HepG2 (cell line): Measurements from ENCODE around the gene GOLT1A. TPM values are rescaled to one million over a fixed set of nuclear protein-coding genes. Genes with fewer than 3 reads are reported as not detected.

ENCODE experiments used
- FOXK1 ChIP-seq: sonication (generic); formaldehyde crosslinking; IDR thresholded peaks from 2 replicates; pipeline ENCODE4 v1.4.0; 2020; ENCODE audit warnings: low read depth, missing genetic modification reagents, borderline replicate concordance
- HES4 ChIP-seq: sonication (generic); formaldehyde crosslinking; IDR thresholded peaks from 2 replicates; pipeline ENCODE4 v1.9.0; 2021; ENCODE audit warnings: mild to moderate bottlenecking, missing genetic modification reagents, borderline replicate concordance
- NRL ChIP-seq: sonication (generic); formaldehyde crosslinking; IDR thresholded peaks from 2 replicates; pipeline ENCODE4 v1.5.0; 2020; ENCODE audit warnings: missing genetic modification reagents, mild to moderate bottlenecking, moderate library complexity, borderline replicate concordance
- PCBP1 ChIP-seq: fragments of 200-400 bp; formaldehyde crosslinking; IDR thresholded peaks from 2 replicates; pipeline ENCODE4 v1.6.1; 2017; ENCODE audit warnings: mild to moderate bottlenecking, low read depth, low read length, borderline replicate concordance
- PITX1 ChIP-seq: sonication (generic); formaldehyde crosslinking; IDR thresholded peaks from 2 replicates; pipeline ENCODE4 v1.5.1; 2020; ENCODE audit warnings: mild to moderate bottlenecking, missing genetic modification reagents
- POLR2A ChIP-seq, 2 experiments: IDR thresholded peaks; 2 replicates each; pipeline ENCODE4 v1.6.1; 2011; ENCODE audit warnings: low read depth in 2 of 2, low read length in 2 of 2, mild to moderate bottlenecking in 1 of 2, moderate library complexity in 1 of 2; ENCODE audit not compliant: insufficient read depth in 1 of 2
- SALL2 ChIP-seq: sonication (generic); formaldehyde crosslinking; IDR thresholded peaks from 2 replicates; pipeline ENCODE4 v1.8.1; 2023; ENCODE audit warnings: mild to moderate bottlenecking, missing genetic modification reagents, inconsistent platforms
- ZNF121 ChIP-seq: sonication (generic); formaldehyde crosslinking; IDR thresholded peaks from 2 replicates; pipeline ENCODE4 v1.5.0; 2020; ENCODE audit warnings: mild to moderate bottlenecking, missing genetic modification reagents
- ZNF329 ChIP-seq: sonication (generic); formaldehyde crosslinking; IDR thresholded peaks from 2 replicates; pipeline ENCODE4 v1.9.0; 2021; ENCODE audit warnings: low read depth, mild to moderate bottlenecking, missing genetic modification reagents
- ZNF33A ChIP-seq: sonication (generic); formaldehyde crosslinking; IDR thresholded peaks from 2 replicates; pipeline ENCODE4 v1.5.1; 2020; ENCODE audit warnings: missing genetic modification reagents, mild to moderate bottlenecking, moderate library complexity, borderline replicate concordance
- ZNF367 ChIP-seq: sonication (generic); formaldehyde crosslinking; IDR thresholded peaks from 2 replicates; pipeline ENCODE4 v1.4.0; 2020; ENCODE audit warnings: missing genetic modification reagents, borderline replicate concordance
- ZNF552 ChIP-seq: sonication (generic); formaldehyde crosslinking; IDR thresholded peaks from 2 replicates; pipeline ENCODE4 v1.9.0; 2022; ENCODE audit warnings: missing genetic modification reagents, mild to moderate bottlenecking, borderline replicate concordance
- polyA plus RNA-seq, 8 experiments: library from polyadenylated mRNA; depleted of rRNA in 3 of 8; stranded (reverse) in 7 of 8; unstranded in 1 of 8; fragments of >200 nt; fragmentation: Illumina TruSeq in 4 of 8; extraction: Trizol in 4 of 8; gene quantifications; 2 replicates each; pipeline versions ENCODE4 v1.2.1 to v1.2.3, GENCODE V29; 2011 to 2016; ENCODE audit warnings: low read depth in 4 of 8, missing spikeins in 1 of 8, mixed read lengths in 1 of 8; ENCODE audit not compliant: insufficient read depth in 1 of 8
- total RNA-seq, 5 experiments: library from RNA; depleted of rRNA; stranded (reverse); fragments of >200 nt; fragmentation: Illumina TruSeq; extraction: Trizol; gene quantifications; 2 replicates each; pipeline ENCODE4 v1.2.3, GENCODE V29; 2016; ENCODE audit warnings: low read depth in 1 of 5
- TF ChIP-seq, protein P1 (sequence below): sonication (generic); formaldehyde crosslinking; IDR thresholded peaks from 2 replicates; pipeline ENCODE4 v1.8.0; 2022; ENCODE audit warnings: mild to moderate bottlenecking, missing genetic modification reagents, moderate library complexity
- TF ChIP-seq, protein P2 (sequence below): sonication (generic); formaldehyde crosslinking; IDR thresholded peaks from 2 replicates; pipeline ENCODE4 v1.9.0; 2022; ENCODE audit warnings: missing genetic modification reagents, mild to moderate bottlenecking, borderline replicate concordance
- TF ChIP-seq, protein P3 (sequence below): sonication (generic); formaldehyde crosslinking; IDR thresholded peaks from 2 replicates; pipeline ENCODE4 v1.5.1; 2020; ENCODE audit warnings: missing genetic modification reagents, mild to moderate bottlenecking, borderline replicate concordance
- TF ChIP-seq, protein P4 (sequence below), 2 experiments: fragments of 450-650 bp in 1 of 2; sonication (generic) in 1 of 2; formaldehyde crosslinking in 1 of 2; IDR thresholded peaks; 2 replicates each; pipeline versions ENCODE4 v1.6.1 to v1.8.0; 2016 to 2022; ENCODE audit warnings: antibody characterized with exemption in 1 of 2, mild to moderate bottlenecking in 1 of 2, missing genetic modification reagents in 1 of 2

The GOLT1A gene
- total and polyA plus RNA-seq, 2 of the 13 experiments (the other 11 are each of a cell fraction or from before 2014, with no cell fraction given): 25.8 to 28.0 TPM

DNA sequence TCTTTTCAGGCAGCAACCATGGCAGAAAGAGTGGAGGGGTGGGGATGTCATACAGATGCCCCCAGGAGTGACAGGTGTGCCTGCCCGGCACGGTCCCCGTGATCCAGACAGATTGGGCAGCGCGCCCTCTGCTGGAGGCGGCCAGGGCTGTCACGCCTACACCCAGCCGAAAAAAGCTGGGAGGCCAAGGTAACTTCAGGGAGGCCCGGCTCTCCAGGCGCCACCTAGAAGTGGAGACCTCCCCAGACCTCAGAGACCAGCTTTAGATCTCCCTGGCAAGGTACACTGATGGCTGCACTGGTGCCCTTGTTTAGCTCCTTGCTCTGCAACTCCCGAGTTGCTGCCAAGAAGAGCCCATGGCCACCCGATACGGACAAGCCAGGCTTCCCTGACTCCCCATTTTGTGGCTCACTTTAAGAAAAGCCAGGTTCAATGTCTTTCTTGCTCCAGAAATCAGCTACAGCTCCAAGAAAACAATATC lies 6.6 kb downstream of the GOLT1A start (continued):
- TF ChIP-seq, protein P1, sequence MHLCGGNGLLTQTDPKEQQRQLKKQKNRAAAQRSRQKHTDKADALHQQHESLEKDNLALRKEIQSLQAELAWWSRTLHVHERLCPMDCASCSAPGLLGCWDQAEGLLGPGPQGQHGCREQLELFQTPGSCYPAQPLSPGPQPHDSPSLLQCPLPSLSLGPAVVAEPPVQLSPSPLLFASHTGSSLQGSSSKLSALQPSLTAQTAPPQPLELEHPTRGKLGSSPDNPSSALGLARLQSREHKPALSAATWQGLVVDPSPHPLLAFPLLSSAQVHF (CRISPR knock-in tag): no peak
- TF ChIP-seq, protein P2, sequence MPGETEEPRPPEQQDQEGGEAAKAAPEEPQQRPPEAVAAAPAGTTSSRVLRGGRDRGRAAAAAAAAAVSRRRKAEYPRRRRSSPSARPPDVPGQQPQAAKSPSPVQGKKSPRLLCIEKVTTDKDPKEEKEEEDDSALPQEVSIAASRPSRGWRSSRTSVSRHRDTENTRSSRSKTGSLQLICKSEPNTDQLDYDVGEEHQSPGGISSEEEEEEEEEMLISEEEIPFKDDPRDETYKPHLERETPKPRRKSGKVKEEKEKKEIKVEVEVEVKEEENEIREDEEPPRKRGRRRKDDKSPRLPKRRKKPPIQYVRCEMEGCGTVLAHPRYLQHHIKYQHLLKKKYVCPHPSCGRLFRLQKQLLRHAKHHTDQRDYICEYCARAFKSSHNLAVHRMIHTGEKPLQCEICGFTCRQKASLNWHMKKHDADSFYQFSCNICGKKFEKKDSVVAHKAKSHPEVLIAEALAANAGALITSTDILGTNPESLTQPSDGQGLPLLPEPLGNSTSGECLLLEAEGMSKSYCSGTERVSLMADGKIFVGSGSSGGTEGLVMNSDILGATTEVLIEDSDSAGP: peak; percentile 37; the same call in 1 of the 2 replicates
- TF ChIP-seq NRL (CRISPR knock-in tag) (no peak), SALL2 (CRISPR knock-in tag) (no peak), ZNF329 (CRISPR knock-in tag) (no peak), PITX1 (CRISPR knock-in tag) (peak; percentile 58; the same call in 1 of the 2 replicates), POLR2A (IDR thresholded peaks at IDR 0.05; ENCODE audit: insufficient read depth in 1 of 2, low read depth in 2 of 2, low read length in 2 of 2) (no peak), ZNF121 (CRISPR knock-in tag) (peak; percentile 28; the same call in 1 of the 2 replicates), ZNF552 (CRISPR knock-in tag) (no peak), ZNF33A (CRISPR knock-in tag) (no peak), PCBP1 (no peak), ZNF367 (CRISPR knock-in tag) (no peak), FOXK1 (CRISPR knock-in tag) (no peak), HES4 (no peak)
- TF ChIP-seq, protein P3, sequence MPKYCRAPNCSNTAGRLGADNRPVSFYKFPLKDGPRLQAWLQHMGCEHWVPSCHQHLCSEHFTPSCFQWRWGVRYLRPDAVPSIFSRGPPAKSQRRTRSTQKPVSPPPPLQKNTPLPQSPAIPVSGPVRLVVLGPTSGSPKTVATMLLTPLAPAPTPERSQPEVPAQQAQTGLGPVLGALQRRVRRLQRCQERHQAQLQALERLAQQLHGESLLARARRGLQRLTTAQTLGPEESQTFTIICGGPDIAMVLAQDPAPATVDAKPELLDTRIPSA (CRISPR knock-in tag): no peak
- TF ChIP-seq, protein P4, sequence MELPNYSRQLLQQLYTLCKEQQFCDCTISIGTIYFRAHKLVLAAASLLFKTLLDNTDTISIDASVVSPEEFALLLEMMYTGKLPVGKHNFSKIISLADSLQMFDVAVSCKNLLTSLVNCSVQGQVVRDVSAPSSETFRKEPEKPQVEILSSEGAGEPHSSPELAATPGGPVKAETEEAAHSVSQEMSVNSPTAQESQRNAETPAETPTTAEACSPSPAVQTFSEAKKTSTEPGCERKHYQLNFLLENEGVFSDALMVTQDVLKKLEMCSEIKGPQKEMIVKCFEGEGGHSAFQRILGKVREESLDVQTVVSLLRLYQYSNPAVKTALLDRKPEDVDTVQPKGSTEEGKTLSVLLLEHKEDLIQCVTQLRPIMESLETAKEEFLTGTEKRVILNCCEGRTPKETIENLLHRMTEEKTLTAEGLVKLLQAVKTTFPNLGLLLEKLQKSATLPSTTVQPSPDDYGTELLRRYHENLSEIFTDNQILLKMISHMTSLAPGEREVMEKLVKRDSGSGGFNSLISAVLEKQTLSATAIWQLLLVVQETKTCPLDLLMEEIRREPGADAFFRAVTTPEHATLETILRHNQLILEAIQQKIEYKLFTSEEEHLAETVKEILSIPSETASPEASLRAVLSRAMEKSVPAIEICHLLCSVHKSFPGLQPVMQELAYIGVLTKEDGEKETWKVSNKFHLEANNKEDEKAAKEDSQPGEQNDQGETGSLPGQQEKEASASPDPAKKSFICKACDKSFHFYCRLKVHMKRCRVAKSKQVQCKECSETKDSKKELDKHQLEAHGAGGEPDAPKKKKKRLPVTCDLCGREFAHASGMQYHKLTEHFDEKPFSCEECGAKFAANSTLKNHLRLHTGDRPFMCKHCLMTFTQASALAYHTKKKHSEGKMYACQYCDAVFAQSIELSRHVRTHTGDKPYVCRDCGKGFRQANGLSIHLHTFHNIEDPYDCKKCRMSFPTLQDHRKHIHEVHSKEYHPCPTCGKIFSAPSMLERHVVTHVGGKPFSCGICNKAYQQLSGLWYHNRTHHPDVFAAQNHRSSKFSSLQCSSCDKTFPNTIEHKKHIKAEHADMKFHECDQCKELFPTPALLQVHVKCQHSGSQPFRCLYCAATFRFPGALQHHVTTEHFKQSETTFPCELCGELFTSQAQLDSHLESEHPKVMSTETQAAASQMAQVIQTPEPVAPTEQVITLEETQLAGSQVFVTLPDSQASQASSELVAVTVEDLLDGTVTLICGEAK (IDR thresholded peaks at IDR 0.05): no peak
- TF ChIP-seq, protein P4 (CRISPR knock-in tag; IDR thresholded peaks at IDR 0.05): no peak
